RPMI7951 (cell line): Measurements from ENCODE around the gene ERCC6L2. TPM values are rescaled to one million over a fixed set of nuclear protein-coding genes. Genes with fewer than 3 reads are reported as not detected.
A peak's percentile ranks its signal among the peaks of the same experiment; 100 is the strongest.

Experiments
- DNase-seq: peaks from one replicate; pipeline ENCODE4 v3.0.0-alpha.2; 2012; ENCODE audit warnings: low read depth
- total RNA-seq: library from RNA; depleted of rRNA; stranded (reverse); fragments of >200 nt; shearing (Covaris generic); gene quantifications from 2 replicates; pipeline ENCODE4 v1.2.3, GENCODE V29; 2014

ERCC6L2 gene
- total RNA-seq, 1 experiment from 2014 or later, result 34.0 TPM

GRCh38 chr9:95977371-95977770 lies 101.9 kb downstream of the ERCC6L2 start:
- DNase-seq, result no peak

GRCh38 chr9:95978106-95978505 lies 102.6 kb downstream of the ERCC6L2 start:
- DNase-seq, result no peak

- DNase-seq, result no peak
Observed at GRCh38 chr9:95979446-95979845, 104.0 kb downstream of the ERCC6L2 start.

- DNase-seq, result no peak
Observed at GRCh38 chr9:95980262-95981125, 105.0 kb downstream of the ERCC6L2 start.

- peak; percentile 3 for DNase-seq
Observed at GRCh38 chr9:95981761-95982390, 106.4 kb downstream of the ERCC6L2 start.

GRCh38 chr9:95985440-95986055 lies 110.1 kb downstream of the ERCC6L2 start:
- no peak for DNase-seq

GRCh38 chr9:95989297-95989696 lies 113.8 kb downstream of the ERCC6L2 start:
- DNase-seq, result no peak

- no peak for DNase-seq
Observed at GRCh38 chr9:95991326-95991725, 115.8 kb downstream of the ERCC6L2 start.

- DNase-seq, result no peak
Observed at GRCh38 chr9:95992536-95992935, 117.0 kb downstream of the ERCC6L2 start.

- DNase-seq, result no peak
Observed at GRCh38 chr9:95993337-95993736, 117.8 kb downstream of the ERCC6L2 start.

- DNase-seq, result no peak
Observed at GRCh38 chr9:95999390-95999789, 123.9 kb downstream of the ERCC6L2 start.

- DNase-seq, result no peak
Observed at GRCh38 chr9:96004379-96004778, 128.9 kb downstream of the ERCC6L2 start.

- no peak for DNase-seq
Observed at GRCh38 chr9:96006296-96006879, 130.9 kb downstream of the ERCC6L2 start.

GRCh38 chr9:96006961-96007360 lies 131.5 kb downstream of the ERCC6L2 start:
- peak; percentile 18 for DNase-seq

- no peak for DNase-seq
Observed at GRCh38 chr9:96008502-96009222, 133.2 kb downstream of the ERCC6L2 start.

- no peak for DNase-seq
Observed at GRCh38 chr9:96009223-96009602, 133.7 kb downstream of the ERCC6L2 start.

- no peak for DNase-seq
Observed at GRCh38 chr9:96009690-96010472, 134.4 kb downstream of the ERCC6L2 start.

GRCh38 chr9:96014078-96014477 lies 138.6 kb downstream of the ERCC6L2 start:
- no peak for DNase-seq

- DNase-seq, result no peak
Observed at GRCh38 chr9:96015876-96016686, 140.6 kb downstream of the ERCC6L2 start.
